ENCODE measurements around the gene KCNH3.
"Not testable (repeated sequence)": the region's sequence is repeated elsewhere in the genome, so short reads cannot be mapped to it uniquely, and the experiment has no call there.

The KCNH3 gene

DNA sequence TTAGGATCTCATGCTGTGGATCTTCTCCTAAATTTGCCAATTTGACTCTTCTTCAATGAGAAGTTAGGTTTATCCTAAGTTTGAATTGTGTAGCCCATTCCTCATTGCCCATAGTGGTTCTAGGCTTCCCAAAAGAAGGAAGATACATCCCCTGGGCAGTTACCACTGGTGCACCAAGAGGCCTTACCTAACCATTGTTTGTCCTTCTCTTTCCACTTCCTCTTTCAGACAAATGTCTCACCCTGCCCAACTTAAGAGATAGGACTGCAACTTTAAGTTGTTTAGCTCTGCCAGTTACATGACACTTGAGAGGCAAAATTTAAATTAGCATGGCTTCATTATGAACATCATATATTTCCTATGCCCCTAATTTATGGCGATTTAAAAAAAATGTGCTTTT is 9.4 kb upstream of the KCNH3 start:
- no peak for DNase-seq (ENCODE audit: low read depth)

GRCh38 chr12:49531745-49532144 is 7.1 kb upstream of the KCNH3 start:
- no peak for DNase-seq (ENCODE audit: low read depth)

DNA sequence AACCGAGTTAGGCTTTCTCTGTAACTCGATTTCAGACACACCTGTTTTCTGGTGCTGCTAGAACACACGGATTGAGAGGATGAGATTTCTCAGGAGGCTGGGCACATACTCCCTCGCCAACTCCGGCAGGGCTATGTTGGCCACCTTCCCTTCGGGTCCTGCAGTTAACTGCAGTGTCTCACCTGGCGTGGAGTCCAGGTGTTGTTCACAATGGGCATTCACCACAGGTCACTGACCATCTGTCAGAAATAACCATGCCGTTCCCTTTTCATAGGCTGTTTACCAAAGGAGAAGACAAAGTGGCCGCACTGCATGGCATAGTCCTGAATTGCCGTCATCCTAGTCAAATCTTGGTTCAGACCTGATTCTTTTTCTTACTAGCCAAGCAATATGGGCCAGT is 5.5 kb upstream of the KCNH3 start:
- no peak for DNase-seq (ENCODE audit: low read depth)

- DNase-seq (ENCODE audit: low read depth): not testable (repeated sequence)
Observed at GRCh38 chr12:49534122-49534521, 4.7 kb upstream of the KCNH3 start.

DNA sequence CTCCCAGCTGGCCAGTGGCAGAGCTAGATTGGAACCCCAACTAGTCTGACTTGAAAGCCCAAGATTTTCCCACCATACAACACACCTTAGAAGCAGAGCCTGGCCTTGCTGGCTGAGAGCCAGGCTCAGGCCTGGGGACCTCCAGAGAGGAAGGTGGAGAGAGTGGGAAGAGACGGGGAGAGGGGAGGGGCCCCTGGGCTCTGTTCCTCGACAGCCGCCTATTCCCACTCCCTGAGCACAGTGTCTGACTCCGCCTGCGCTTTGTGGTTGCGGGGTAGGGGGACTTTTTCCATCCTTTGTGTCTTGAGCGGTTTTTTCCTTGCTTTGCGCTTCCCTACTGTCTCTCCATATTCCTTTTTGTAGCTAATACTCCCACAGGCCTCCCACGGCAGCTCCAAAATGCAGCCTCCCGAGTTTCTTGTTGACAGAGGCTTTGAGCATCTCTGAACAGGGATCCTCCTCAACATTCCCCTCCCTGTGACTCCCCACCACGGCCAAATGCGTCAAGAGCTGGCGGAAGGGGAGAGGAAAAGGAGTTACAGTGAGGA is 4.0 kb upstream of the KCNH3 start:
- no peak for DNase-seq (ENCODE audit: low read depth)

DNA sequence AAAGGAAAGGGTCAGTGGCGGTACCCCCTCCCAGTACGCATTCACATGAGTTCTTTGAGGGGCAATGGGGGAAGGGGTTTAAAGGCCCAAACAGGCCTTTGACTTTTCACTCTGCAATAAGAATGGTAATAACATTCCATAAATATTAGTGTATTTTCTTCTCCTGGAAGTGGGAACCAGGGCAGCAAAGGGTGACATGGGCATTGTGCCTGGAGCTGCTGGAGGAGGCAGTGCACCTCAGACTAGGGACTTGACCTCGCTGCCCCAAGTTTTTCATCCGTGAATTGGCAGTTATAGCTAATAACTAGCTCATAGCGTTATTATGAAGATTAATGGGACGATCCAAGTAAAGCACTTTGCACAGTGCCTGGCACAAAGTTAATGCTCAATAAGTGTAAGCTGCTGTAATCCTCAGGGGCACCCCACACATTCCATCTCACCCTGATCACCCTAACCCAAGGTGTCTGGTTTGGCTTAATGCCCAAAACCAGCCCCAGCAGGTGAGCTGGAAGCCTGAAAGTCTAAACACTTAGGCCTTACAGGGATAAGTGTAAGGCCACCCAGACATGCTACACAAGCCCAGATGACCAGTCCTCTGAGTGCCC is 2.8 kb upstream of the KCNH3 start:
- no peak for DNase-seq (ENCODE audit: low read depth)

DNA sequence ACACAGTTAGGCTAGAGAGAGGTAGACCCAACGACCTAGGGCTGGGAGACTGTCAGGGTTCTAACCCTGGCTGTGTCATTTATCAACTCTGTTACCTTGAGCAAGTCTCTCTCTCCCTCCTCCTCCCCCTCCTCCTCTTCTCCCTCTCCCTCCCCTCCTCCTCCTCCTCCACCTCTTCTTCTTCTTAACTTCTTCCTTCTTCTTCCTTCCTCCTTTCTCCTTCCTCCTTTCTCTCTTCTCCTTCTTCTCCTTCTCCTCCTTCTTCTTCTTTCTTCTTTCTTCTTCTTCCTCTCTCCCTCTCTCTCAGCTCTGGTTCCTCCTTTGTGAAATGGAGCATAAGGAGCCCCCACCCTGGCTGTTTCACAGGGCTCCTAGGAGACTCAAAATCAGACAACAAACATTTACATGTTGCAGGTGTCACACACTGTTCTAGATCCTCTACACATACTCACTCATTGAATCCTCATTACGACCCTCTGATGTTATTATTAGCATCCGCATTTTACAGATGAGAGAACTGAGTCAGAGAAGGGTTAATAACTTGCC is 2.2 kb upstream of the KCNH3 start:
- no peak for DNase-seq (ENCODE audit: low read depth)

DNA sequence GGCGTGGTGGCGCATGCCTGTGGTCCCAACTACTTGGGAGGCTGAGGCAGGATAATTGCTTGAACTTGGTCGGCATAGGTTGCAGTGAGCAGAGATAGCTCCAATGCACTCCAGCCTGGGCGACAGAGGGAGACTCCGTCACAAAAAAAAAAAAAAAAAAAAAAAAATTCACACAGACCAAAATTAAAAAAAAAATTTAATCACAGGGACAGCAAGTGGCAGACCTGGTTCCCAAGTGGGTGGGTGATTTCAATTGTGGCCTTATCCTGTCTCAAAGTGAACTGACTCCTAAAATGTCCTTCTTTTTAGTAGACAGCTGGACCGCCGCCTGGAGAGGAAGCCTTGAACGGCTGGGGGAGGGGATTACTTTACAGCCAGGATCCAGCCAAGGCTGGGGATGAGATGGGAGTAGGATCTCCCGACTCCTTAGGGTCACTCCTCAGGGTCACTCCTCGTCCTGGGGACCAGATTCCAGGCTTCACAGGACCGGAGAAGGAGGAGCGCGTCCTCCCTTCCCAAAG is 1.5 kb upstream of the KCNH3 start:
- no peak for DNase-seq (ENCODE audit: low read depth)

DNA sequence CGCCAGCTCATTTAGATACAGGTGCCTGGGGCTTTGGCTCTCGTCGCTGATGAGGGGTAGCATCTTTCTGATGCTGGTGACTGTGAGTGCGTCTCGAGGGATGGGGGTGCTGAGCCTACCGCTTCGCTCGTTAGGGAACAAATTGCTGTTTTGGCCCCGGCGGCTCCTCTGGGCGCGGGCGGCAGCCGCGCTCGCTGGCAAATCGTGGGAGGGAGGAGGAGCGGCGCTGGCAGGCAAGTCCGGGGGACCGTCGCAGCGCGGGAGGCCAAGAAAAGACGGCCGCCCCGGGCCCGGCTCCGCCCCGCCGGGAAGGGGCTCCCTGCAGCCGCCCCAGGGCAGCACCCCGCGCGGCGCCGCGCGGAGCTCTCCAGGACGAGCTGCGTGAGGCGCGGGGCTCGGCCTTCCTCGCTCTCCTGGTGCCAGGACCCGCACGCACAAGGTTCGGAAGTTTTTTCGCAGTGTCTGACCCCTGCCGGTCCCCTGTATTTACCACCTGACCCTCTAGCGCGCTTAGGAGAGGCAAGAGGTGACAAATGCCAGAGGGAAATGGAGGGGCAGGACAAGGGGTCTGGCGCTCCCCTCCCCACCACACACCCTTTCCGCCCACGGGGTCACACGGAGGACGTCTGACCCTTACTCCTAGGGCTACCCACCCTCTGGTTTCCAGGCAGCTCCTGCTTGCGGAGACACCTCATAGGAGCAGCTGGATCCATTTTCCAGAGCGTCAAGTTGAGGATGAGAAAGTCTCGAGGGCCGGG is 899 bp upstream of the KCNH3 start:
- DNase-seq (ENCODE audit: low read depth): no peak

- no peak for DNase-seq (ENCODE audit: low read depth)
Observed at GRCh38 chr12:49539406-49540228, 787 bp downstream of the KCNH3 start.

GRCh38 chr12:49540229-49541139 is 1.7 kb downstream of the KCNH3 start:
- DNase-seq (ENCODE audit: low read depth): no peak

GRCh38 chr12:49541140-49541861 is 2.5 kb downstream of the KCNH3 start:
- no peak for DNase-seq (ENCODE audit: low read depth)

DNA sequence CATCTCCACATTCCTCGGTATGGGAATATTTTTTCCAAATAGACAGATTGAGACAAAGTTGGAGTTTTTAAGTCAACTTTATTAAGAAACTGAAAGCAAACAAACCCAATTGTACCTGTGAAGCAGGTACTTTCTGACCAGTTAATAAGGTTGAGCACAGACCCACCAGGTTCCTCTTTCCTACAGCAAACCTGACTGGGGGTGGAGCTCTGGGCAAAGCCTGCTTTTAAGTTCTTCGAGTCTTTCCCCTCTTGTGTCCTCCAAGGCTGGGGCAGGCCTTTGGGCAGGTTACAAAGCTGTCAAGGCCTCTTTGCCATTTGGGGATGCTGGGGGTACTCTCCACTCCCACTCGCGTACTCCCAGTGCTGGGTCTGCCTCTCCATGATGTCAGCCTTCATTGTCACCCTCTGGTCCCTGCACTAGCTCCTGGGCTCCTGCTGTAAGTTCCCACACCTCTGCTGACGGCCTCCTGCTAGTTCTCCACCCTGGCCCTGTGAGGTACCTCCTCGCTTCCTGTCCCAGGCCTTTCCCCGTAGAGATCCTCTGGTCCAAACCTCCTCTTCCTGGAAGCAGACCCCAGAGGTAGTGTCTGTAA is 3.2 kb downstream of the KCNH3 start:
- DNase-seq (ENCODE audit: low read depth): no peak

GRCh38 chr12:49542592-49543160 is 3.8 kb downstream of the KCNH3 start:
- DNase-seq (ENCODE audit: low read depth): no peak

GRCh38 chr12:49543221-49543913 is 4.5 kb downstream of the KCNH3 start:
- DNase-seq (ENCODE audit: low read depth): no peak

GRCh38 chr12:49543914-49544815 is 5.3 kb downstream of the KCNH3 start:
- no peak for DNase-seq (ENCODE audit: low read depth)

- DNase-seq (ENCODE audit: low read depth): no peak
Observed at GRCh38 chr12:49545815-49546214, 7.0 kb downstream of the KCNH3 start.

- no peak for DNase-seq (ENCODE audit: low read depth)
Observed at GRCh38 chr12:49546481-49546880, 7.7 kb downstream of the KCNH3 start.
